ENCODE measurements around the gene NHLH1.
"Not testable (repeated sequence)": the region's sequence is repeated elsewhere in the genome, so short reads cannot be mapped to it uniquely, and the experiment has no call there.

Gene NHLH1

GRCh38 chr1:160384812-160385211, 17.9 kb downstream of the NHLH1 start:
- DNase-seq, result not testable (repeated sequence)

- DNase-seq, result not testable (repeated sequence)
These were observed 21.5 kb downstream of the NHLH1 start for GRCh38 chr1:160388406-160388805.

GRCh38 chr1:160394673-160395072, 27.8 kb downstream of the NHLH1 start:
- DNase-seq, result peak in 1 of 2 experiments; percentile 1

GRCh38 chr1:160397651-160398050, 30.8 kb downstream of the NHLH1 start:
- DNase-seq, result no peak

GRCh38 chr1:160398823-160399222, 32.0 kb downstream of the NHLH1 start:
- DNase-seq, result peak in 1 of 2 experiments; percentile 14

- DNase-seq, result peak in 1 of 2 experiments; percentile 14
These were observed 32.8 kb downstream of the NHLH1 start for GRCh38 chr1:160399544-160400222.

- peak; percentile 56 to 68 for DNase-seq
These were observed 33.4 kb downstream of the NHLH1 start, which contains the start of gene VANGL2 for GRCh38 chr1:160400223-160400645. Gene VANGL2, plus strand, starts transcription at chr1:160400564. Its CDS starts 15,274 bp downstream, at chr1:160415838.

GRCh38 chr1:160400646-160401486, 34.0 kb downstream of the NHLH1 start:
- peak in 1 of 2 experiments; percentile 24 for DNase-seq

GRCh38 chr1:160401487-160401805, 34.6 kb downstream of the NHLH1 start:
- DNase-seq, result peak in 1 of 2 experiments; percentile 16

- DNase-seq, result peak in 1 of 2 experiments; percentile 17
These were observed 35.3 kb downstream of the NHLH1 start for GRCh38 chr1:160402001-160402795.

- peak in 1 of 2 experiments; percentile 2 for DNase-seq
These were observed 36.4 kb downstream of the NHLH1 start for GRCh38 chr1:160403244-160403643.

GRCh38 chr1:160404094-160404493, 37.2 kb downstream of the NHLH1 start:
- peak in 1 of 2 experiments; percentile 10 for DNase-seq

GRCh38 chr1:160405331-160405877, 38.5 kb downstream of the NHLH1 start:
- peak in 1 of 2 experiments; percentile 4 for DNase-seq

- DNase-seq, result peak in 1 of 2 experiments; percentile 11
These were observed 39.5 kb downstream of the NHLH1 start for GRCh38 chr1:160406131-160406968.

GRCh38 chr1:160407839-160408801, 41.2 kb downstream of the NHLH1 start:
- DNase-seq, result peak in 1 of 2 experiments; percentile 10

- peak in 1 of 2 experiments; percentile 7 for DNase-seq
These were observed 42.0 kb downstream of the NHLH1 start for GRCh38 chr1:160408864-160409263.

GRCh38 chr1:160409486-160409885, 42.6 kb downstream of the NHLH1 start:
- DNase-seq, result peak in 1 of 2 experiments; percentile 12

- no peak for DNase-seq
These were observed 43.6 kb downstream of the NHLH1 start for GRCh38 chr1:160410406-160411005.

- no peak for DNase-seq
These were observed 44.6 kb downstream of the NHLH1 start for GRCh38 chr1:160411271-160412027.
